HG03097 (cell line): ENCODE data around the gene MCMBP.
A peak's percentile ranks its signal among the peaks of the same experiment; 100 is the strongest.
"Not testable (repeated sequence)": the region's sequence is repeated elsewhere in the genome, so short reads cannot be mapped to it uniquely, and the experiment has no call there.

ENCODE experiments used
- ATAC-seq: cut with Tn5 transposase; IDR thresholded peaks from one replicate; pipeline ENCODE4 v1.9.1; 2021; ENCODE audit not compliant: unreplicated experiment, low FRiP score

MCMBP gene, protein sequence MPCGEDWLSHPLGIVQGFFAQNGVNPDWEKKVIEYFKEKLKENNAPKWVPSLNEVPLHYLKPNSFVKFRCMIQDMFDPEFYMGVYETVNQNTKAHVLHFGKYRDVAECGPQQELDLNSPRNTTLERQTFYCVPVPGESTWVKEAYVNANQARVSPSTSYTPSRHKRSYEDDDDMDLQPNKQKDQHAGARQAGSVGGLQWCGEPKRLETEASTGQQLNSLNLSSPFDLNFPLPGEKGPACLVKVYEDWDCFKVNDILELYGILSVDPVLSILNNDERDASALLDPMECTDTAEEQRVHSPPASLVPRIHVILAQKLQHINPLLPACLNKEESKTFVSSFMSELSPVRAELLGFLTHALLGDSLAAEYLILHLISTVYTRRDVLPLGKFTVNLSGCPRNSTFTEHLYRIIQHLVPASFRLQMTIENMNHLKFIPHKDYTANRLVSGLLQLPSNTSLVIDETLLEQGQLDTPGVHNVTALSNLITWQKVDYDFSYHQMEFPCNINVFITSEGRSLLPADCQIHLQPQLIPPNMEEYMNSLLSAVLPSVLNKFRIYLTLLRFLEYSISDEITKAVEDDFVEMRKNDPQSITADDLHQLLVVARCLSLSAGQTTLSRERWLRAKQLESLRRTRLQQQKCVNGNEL

DNA sequence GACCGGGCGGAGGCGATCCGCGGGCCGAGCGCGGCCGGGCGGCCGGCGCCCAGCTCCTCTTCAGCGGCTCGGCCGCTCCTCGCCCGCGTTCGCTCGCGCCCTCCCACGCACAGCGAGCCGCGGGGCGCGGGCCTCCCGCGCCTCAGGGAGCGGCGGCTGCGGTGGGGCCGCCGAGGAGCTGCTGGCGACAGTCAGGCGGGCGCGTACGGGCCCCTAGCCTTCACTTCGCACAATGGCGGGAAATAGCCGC lies at the start of gene MCMBP:
Gene MCMBP (minus strand): TSS at position 234 of the 250 bp plus-strand sequence. CDS start 259 bp downstream, outside the sequence.
- no peak for ATAC-seq

DNA sequence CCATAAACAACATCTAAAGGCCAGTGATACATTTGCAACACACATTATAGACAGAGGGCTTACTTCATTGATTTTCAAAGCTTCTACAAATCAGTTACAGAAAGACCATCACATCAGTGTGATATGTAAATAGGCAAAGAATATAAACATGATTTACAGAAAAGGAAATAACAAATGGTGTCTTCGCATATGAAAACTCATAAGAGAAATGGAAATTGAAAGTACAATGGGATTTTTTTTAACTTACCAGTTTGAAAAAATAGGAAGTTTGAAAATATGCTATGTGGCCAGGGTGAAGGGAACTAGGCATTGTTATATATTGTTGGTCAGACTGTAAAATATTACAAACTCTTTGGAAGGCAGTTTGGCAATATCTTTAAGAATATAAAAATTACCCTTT lies 47.2 kb upstream of the MCMBP start:
- ATAC-seq: no peak

- ATAC-seq: no peak
These were observed 46.6 kb upstream of the MCMBP start for GRCh38 chr10:119919271-119919670.

DNA sequence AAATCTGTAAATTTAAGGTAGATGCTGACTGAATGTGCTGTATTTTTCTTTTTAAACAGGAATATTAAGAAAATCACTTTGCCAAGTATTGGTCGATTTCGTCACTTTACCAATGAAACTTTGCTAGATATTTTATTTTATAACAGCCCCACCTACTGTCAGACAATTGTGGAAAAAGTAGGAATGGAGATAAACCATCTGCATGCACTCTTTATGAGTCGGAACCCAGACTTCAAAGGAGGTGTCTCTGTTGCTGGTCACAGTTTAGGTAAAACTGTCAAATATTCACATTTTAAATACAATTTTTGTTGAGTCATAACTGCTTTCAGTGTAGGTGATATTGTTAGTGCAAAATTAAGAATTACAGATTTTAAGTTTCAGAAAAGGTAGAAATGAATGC lies 45.1 kb upstream of the MCMBP start:
- ATAC-seq: no peak

DNA sequence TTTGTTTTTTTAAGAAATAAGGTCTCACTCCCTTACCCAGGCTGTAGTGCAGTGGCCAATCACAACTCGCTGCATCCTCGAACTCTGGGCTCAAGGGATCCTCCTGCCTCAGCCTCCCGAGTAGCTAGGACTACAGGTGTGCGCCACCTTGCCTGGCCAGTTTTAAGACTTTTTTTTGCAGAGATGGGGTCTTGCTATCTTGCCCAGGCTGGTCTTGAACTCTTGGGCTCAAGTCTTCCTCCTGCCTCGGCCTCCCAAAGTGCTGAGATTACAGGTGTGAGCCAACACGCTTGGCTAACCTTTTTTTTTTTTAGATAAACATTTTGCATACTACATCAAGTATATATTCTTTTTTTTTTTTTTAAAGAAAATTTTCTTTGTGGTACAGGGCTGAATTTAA lies 38.0 kb upstream of the MCMBP start:
- no peak for ATAC-seq

- no peak for ATAC-seq
These were observed 35.5 kb upstream of the MCMBP start for GRCh38 chr10:119908166-119908565.

- ATAC-seq: not testable (repeated sequence)
These were observed 35.1 kb upstream of the MCMBP start for GRCh38 chr10:119907695-119908094.

DNA sequence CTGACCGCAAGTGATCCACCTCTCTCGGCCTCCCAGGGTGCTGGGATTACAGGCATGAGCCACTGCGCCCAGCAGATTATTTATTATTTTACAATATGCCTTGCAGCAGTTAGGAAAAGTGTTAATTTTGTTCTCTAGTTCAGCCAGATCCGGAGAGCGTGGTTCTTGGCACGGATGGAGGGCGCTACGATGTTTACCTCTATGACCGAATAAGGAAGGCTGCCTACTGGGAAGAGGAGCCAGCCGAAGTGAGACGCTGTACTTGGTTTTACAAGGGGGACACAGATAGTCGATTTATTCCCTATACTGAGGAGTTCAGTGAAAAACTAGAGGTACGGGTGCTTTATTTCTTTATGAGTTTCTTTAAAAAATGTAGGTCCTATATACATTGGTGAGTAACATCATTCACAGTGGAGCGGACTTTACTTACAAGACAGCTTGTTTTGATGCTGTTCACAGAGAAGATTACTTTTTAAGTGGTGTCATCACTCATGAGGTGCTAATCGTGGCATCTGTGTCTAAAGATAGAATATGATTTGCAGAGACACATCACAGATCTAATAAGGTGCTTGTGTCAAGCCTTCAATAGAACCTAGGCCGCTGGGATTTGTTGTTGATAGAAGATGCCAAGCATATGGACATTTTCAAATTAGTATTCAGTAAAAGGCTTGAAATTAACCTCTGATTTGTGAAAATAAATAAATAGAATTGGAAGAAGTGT lies 31.5 kb upstream of the MCMBP start:
- no peak for ATAC-seq

GRCh38 chr10:119898577-119898976 lies 25.9 kb upstream of the MCMBP start:
- ATAC-seq: no peak

DNA sequence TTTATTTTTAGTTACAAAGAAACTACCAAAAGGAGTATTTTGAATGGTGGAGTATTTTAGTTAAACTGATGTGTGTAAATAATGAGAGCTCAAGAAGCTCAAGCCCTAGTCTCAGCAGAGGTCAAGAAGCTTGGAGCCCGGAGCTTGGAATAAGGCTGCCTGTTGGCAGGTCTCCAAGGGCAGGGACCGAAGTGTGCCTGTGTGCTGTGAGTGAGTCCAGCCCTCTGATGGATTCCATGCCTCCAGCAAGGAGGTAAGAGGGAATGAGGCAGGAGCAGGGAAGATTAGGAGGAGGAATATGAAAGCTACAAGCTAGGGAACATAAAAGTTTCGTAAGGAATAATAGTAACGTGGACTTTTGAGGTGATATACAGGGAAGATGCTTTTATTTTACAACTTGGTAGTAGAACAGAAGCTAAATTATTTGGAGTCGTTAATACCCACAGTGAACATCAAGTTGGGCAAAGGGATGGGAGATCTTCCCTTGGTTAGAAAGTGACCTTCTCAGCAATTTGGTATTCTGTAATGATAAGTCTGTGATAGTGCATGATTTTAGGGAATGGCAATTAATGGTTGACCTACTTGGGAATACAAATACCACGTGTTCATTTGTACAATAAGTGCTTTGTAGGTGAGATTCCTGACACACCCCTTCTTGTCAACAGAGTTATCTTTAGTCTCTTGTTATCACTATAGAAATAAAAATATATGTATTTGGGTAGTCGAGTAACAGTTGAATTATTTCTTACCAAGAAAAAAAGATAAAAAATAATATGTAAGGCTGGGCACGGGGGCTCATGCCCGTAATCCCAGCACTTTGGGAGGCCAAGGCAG lies 24.5 kb upstream of the MCMBP start:
- no peak for ATAC-seq

GRCh38 chr10:119896061-119896655 lies 23.5 kb upstream of the MCMBP start:
- no peak for ATAC-seq

DNA sequence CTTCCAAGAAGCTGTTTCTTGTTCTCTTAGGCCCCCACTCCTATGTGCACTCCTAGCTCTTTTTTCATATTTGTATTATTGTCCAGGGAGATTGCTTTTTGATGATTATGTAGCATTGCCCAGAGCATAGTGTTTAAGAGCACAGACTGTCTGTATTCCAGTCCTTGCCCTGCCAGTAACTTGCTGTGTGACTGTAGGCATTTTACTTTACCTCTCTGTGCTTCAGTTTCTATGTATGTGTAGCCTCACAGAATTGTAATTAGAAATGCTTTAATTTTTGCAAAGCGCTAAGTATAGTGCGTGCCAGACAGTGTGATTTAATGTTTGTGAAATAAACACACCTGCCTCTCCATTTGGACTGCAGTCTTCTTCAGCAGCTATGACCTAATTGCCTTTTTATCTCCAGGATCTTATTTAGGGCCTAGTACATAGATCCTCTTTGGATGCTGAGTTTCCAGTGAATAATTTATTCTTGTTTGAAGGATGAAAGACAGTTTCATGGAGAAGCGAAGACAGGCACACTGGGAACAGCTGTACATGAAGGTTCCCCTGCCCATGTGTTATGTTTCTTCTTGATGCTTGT lies 21.3 kb upstream of the MCMBP start:
- ATAC-seq: no peak

DNA sequence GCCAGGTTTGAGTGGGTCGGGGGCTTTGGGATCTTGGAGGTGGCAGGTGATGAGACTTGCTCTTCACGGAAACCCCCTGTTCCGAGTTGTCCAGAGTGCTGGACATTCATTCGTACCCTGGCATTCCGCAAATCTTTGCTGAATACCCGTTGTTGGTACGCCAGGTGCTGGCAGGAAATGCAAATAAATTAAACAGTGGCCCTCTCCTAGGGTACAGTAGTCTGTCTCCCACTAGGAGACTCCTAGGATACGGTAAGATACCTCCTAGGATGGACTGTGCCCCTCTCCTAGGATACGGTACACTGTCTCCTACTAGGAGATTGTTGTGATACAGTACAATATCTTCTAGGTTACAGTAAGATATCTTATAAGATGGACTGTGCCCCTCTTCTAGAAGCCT lies 20.4 kb upstream of the MCMBP start:
- no peak for ATAC-seq

DNA sequence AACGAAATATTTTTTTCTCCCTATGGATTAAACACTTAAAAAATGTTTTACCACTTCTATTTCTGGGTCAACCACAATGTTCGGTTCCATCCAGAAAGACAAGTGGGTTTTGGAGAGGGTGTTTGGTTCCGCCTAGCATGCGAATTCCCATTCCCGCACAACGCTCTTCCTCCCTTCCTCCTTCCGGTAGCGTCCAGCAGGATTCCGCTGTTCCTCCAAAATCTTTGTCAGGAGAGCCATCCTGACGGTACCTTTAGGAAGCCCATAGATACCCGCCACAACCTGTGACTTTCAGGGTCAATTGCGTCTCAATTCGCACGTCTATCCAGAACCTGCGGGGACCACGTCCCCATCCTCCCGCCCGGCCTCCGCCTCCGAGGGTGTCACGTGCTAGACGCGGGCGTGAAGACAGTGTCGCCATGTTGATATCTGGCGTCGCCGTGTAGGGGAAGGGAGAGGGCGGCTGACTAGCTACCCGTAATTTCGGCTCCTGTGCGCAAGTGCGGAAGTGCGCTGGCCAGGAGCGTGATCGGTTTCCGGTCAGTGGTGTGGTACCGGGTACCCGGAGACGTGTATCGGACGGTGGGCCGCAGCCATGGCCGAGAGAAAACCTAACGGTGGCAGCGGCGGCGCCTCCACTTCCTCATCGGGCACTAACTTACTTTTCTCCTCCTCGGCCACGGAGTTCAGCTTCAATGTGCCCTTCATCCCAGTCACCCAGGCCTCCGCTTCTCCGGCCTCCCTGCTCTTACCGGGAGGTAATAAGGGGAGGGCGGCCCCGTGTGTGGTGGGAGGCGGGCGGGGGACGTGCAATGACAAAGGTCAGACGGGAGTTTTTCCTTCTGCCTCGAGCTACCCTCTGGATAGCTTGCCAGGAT lies 19.8 kb upstream of the MCMBP start, which contains the start of gene SEC23IP:
Gene SEC23IP (plus strand): TSS at position 543 of the 878 bp plus-strand sequence. CDS start 53 bp downstream, at position 596.
- peak; percentile 98 for ATAC-seq

GRCh38 chr10:119891849-119892187 lies 19.2 kb upstream of the MCMBP start:
- not testable (repeated sequence) for ATAC-seq

DNA sequence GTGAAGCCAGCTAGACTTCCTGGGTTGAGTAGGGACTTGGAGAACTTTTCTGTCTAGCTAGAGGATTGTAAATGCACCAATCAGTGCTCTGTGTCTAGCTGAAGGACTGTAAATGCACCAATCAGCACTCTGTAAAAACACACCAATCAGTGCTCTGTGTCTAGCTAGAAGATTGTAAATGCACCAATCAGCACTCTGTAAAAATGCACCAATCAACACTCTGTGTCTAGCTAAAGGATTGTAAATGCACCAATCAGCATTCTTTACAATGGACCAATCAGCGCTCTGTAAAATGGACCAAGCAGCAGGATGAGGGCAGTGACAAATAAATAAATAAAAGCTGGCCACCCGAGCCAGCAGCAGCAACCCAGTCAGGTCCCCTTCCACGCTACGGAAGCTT lies 17.7 kb upstream of the MCMBP start:
- ATAC-seq: not testable (repeated sequence)

DNA sequence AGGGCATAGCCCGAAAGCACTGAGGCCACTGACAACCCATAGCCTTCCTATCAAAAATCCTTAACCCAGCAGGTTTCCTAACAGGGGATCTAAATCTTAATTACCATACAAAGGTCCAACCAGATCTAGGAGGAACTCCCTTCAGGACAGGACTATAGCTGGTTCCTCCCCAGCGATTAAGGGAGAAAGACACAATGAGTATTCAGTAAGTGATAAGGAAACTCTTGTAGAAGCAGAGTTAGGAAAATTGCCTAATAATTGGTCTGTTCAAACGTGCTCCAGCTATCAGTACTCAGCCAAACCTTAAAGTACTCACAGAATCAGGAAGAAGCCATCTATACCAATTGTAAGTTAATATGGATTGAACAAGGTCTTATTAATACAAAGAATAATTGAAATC lies 16.6 kb upstream of the MCMBP start:
- not testable (repeated sequence) for ATAC-seq

DNA sequence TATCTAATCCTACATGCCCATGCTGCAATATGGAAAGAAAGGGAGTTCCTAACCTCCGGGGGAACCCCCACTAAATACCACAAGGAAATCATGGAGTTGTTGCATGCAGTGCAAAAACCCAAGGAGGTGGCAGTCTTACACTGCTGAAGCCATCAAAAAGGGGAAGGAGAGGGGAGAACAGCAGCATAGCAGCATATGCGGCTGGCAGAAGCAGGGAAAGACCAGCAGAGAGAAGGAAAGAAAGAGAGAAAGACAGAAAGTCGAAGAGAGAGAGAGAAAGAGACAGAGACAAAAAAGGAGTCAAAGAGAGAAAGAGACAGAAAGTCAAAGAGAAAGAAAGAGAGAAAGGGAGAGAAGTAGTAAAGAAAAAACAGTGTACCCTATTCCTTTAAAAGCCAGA lies 16.1 kb upstream of the MCMBP start:
- not testable (repeated sequence) for ATAC-seq

GRCh38 chr10:119886070-119886469 lies 13.4 kb upstream of the MCMBP start:
- not testable (repeated sequence) for ATAC-seq
